Thyroid gland (tissue), 4 donors: ENCODE results near the gene SPDEF. TPM values are rescaled to one million over a fixed set of nuclear protein-coding genes. Genes with fewer than 3 reads are reported as not detected.

Source experiments
- DNase-seq, 2 donors: peaks; one replicate each; pipeline ENCODE4 v3.0.0-alpha.2; 2019
- H3K27ac ChIP-seq, 3 donors: fragments of 200-600 bp; sonication (generic); 1 replicate in 2 of 3; 2 replicates in 1 of 3; pipeline ENCODE4 v1.5.1; 2016 to 2019; ENCODE audit warnings: mild to moderate bottlenecking in 1 of 3, moderate library complexity in 1 of 3
- H3K27me3 ChIP-seq: fragments of 200-600 bp; sonication (generic); one replicate; pipeline ENCODE4 v1.5.1; 2019
- H3K36me3 ChIP-seq, 2 donors: fragments of 200-600 bp; sonication (generic); one replicate each; pipeline ENCODE4 v1.5.1; 2016 to 2019
- H3K4me1 ChIP-seq, 2 donors: fragments of 200-600 bp; sonication (generic); one replicate each; pipeline ENCODE4 v1.5.1; 2017 to 2019
- H3K4me3 ChIP-seq, 3 donors: fragments of 200-600 bp; sonication (generic); replicated peaks in 1 of 3; 1 replicate in 2 of 3; 2 replicates in 1 of 3; pipeline ENCODE4 v1.5.1; 2016; ENCODE audit warnings: mild to moderate bottlenecking in 1 of 3
- H3K9me3 ChIP-seq: fragments of 200-600 bp; sonication (generic); one replicate; pipeline ENCODE4 v1.5.1; 2017
- POLR2A ChIP-seq, 2 donors: fragments of 450-650 bp; IDR thresholded peaks; one replicate each; pipeline ENCODE4 v1.6.1; 2017; ENCODE audit warnings: antibody characterized with exemption in 2 of 2, mild to moderate bottlenecking in 2 of 2, moderate library complexity in 1 of 2
- WGBS, 2 donors: methylation state at CpG; one replicate each; pipeline ENCODE4 v1.1.5; 2017; 5-methylcytosine and 5-hydroxymethylcytosine counted together
- intact Hi-C: fragments of 100-400 bp; cut with DNase I; formaldehyde crosslinking; loops from one replicate; pipeline ENCODE4 v1.15.1; 2023
- total RNA-seq, 4 donors: library from RNA; depleted of rRNA; stranded (reverse); fragments of >200 nt; gene quantifications; one replicate each; pipeline ENCODE4 v1.2.3, GENCODE V29; 2016
- TF ChIP-seq, protein P1 (sequence below), 6 experiments: fragments of 200-600 bp in 3 of 6; fragments of 450-650 bp in 3 of 6; sonication (generic) in 3 of 6; IDR thresholded peaks; one replicate each; pipeline ENCODE4 v1.5.1; 2016 to 2019; ENCODE audit warnings: antibody characterized with exemption in 6 of 6, mild to moderate bottlenecking in 2 of 6, inconsistent platforms in 1 of 6, moderate library complexity in 1 of 6

The SPDEF gene
- total RNA-seq, 4 donors from 2014 or later, result not detected

DNA sequence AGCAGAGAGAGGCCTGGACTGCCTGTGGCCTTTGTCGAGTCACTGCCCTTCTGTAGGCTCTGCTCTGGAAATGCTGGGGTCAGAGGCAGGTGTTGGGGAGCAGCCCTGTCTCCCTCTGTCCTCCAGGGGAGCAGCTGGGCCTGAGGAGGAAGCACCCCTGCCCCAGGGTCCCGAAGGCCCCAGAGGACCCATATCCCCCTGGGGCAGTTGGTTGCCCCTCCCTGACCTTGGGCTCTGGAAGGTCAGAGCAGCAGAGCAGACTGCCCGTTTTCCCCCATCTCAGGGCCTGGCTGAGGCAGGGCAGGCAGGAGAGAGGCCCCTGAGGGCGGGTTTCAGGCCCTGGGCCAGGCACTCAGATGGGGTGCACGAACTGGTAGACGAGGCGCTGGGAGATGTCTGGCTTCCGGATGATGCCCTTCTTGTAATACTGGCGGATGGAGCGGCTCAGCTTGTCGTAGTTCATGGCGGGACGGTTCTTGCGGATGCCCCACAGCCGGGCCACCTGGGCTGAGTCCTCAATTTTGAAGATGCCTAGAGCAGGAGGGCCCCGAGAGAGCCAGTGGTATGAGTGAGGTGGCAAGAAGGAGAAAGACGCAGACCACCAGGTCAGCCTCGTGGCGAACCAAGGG is 18.1 kb downstream of the SPDEF start:
- H3K27ac ChIP-seq, result no peak overlapping the region
- DNase-seq, result no peak
- H3K36me3 ChIP-seq, result no peaks in the 10 kb centered on the region
- WGBS, 2 donors, result 95 to 96% methylated on average over 18 of the region's 19 CpGs
- H3K4me3 ChIP-seq, result no peak overlapping the region
- TF ChIP-seq POLR2A (IDR thresholded peaks at IDR 0.05), result no peak
- TF ChIP-seq, protein P1, sequence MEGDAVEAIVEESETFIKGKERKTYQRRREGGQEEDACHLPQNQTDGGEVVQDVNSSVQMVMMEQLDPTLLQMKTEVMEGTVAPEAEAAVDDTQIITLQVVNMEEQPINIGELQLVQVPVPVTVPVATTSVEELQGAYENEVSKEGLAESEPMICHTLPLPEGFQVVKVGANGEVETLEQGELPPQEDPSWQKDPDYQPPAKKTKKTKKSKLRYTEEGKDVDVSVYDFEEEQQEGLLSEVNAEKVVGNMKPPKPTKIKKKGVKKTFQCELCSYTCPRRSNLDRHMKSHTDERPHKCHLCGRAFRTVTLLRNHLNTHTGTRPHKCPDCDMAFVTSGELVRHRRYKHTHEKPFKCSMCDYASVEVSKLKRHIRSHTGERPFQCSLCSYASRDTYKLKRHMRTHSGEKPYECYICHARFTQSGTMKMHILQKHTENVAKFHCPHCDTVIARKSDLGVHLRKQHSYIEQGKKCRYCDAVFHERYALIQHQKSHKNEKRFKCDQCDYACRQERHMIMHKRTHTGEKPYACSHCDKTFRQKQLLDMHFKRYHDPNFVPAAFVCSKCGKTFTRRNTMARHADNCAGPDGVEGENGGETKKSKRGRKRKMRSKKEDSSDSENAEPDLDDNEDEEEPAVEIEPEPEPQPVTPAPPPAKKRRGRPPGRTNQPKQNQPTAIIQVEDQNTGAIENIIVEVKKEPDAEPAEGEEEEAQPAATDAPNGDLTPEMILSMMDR (IDR thresholded peaks at IDR 0.05), result no peak
- H3K27me3 ChIP-seq, result no peaks in the 10 kb centered on the region
- H3K9me3 ChIP-seq, result no peaks in the 10 kb centered on the region
- intact Hi-C loops, result no loop called here
- H3K4me1 ChIP-seq, result peaks cover 0 to 7% of the 10 kb centered on the region in 2 donors

DNA sequence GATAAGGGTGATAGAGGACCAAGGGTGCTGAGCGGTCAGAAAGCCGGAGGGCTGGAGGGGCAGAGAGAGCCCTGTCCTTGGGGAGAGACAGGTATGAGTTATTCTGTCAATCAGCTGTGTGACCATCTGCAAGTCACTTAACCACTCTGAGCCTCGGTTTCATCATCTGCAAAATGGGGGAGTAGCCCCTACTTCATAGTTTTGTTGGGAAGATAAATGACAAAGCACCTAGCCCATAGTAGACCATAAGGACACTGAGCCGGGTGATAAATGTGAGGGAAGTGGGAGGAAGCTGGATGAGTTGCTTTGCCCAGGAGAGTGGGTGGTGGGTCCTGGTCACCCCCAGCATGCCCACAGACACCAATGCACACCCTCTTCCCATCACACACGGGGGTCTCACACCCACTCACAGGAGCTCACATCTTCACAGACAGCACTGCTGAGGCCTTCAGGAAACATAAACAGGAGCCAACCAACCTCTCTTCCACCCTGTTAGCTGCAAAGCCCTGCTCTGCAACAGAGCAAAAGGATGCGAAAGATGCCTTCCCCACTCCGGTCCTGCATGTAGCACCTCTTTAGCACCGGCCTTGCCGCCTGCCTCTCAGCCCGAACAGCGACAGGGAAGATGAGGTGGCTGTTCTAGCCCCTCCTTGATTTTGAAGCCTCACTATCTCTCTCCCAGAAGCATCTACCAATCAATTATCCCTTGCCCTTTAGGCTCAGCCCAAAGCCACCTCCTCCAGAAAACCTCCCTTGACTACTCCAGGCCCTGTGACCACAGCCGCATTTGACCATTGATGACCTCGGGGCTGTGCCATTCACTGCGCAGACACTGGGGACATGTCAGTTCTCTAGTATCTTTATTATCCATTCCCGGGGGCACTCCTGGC is 18.9 kb downstream of the SPDEF start:
- DNase-seq, result no peak
- Histone ChIP-seq H3K27ac (no peak overlapping the region), H3K27me3 (no peaks in the 10 kb centered on the region), H3K36me3 (no peaks in the 10 kb centered on the region), H3K4me1 (peaks cover 0 to 7% of the 10 kb centered on the region in 2 donors), H3K4me3 (no peak overlapping the region), H3K9me3 (no peaks in the 10 kb centered on the region)
- intact Hi-C loops, result no loop called here
- TF ChIP-seq, protein P1 (IDR thresholded peaks at IDR 0.05), result no peak
- no peak for TF ChIP-seq POLR2A (IDR thresholded peaks at IDR 0.05)
- 90 to 94% methylated on average over 15 of the region's 15 CpGs for WGBS, 2 donors

DNA sequence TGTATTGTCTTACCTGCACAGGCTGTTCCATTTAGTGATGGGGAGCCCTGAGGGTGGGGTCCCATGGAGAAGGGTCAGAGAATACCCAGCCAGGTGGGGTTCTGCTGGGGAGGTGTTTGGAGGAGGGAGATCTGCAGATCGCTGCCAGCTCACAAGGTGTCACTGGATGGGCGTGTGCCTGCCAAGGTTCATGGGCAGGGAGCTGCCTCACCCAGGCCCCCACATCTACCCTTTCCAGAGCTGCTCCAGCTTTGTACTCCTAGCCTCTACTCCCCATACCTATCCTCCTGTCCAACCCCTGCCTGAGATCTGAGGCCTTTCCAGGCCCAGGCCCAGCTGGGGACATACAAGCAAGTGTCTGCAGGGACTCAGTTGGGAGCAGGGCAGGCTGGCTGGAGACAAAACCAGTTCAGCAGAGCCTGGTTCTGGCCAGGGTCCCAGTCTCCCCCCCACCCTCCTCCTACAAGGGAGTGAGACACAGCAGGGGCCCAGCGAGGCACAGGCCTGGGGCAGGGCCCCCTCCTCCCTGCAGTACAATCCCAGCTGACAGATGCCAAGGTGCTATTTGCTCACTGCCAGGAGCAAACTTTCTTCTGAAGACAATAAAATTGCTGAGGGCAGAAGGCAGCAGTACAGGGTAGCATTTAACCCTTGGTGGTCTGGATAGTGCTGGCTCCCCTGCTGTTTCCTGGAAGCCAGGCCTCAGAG is 19.7 kb downstream of the SPDEF start:
- DNase-seq, result peak; percentile 41 to 63
- peaks cover 0 to 7% of the 10 kb centered on the region in 2 donors for H3K4me1 ChIP-seq
- intact Hi-C loops, result no loop called here
- H3K36me3 ChIP-seq, result no peaks in the 10 kb centered on the region
- H3K27ac ChIP-seq, result peak overlapping the region in 1 of 3 donors; percentile 27
- WGBS, 2 donors, result 50 to 62% methylated on average over 3 of the region's 3 CpGs
- H3K4me3 ChIP-seq, result no peak overlapping the region
- TF ChIP-seq POLR2A (IDR thresholded peaks at IDR 0.05), result no peak
- TF ChIP-seq, protein P1 (IDR thresholded peaks at IDR 0.05), result no peak
- no peaks in the 10 kb centered on the region for H3K27me3 ChIP-seq
- H3K9me3 ChIP-seq, result no peaks in the 10 kb centered on the region

DNA sequence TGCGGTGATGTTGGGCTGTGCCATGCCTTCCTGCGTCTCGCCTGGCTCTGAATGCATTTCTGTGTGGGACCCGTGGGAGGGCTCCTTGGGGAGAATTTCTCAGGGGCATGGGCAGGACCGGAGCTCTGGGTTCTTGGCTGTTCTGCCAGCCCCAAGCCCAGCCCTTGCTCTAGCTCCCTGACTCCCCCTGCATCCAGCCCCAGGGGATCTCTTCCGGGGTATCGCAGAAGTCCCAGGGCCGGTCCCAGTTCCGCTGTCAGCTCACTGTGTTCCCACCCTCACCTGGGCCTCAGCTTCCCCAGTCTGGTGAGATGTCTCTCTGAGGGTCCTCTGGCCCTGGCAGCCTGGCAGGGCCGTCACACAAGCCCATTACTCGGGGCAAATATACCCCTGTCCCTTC is 20.5 kb downstream of the SPDEF start:
- Histone ChIP-seq H3K27me3 (no peaks in the 10 kb centered on the region), H3K36me3 (no peaks in the 10 kb centered on the region), H3K4me3 (no peak overlapping the region), H3K27ac (no peak overlapping the region), H3K4me1 (peaks cover 0 to 7% of the 10 kb centered on the region in 2 donors), H3K9me3 (no peaks in the 10 kb centered on the region)
- TF ChIP-seq POLR2A (IDR thresholded peaks at IDR 0.05), result no peak
- TF ChIP-seq, protein P1 (IDR thresholded peaks at IDR 0.05), result no peak
- intact Hi-C loops, result no loop called here
- no peak for DNase-seq
- 86 to 89% methylated on average over 7 to 11 of the region's 11 CpGs for WGBS, 2 donors
